OCI-LY1 (cell line): ENCODE data around the gene FNDC8.

Experiments
- H2AFZ ChIP-seq: fragments of 200-600 bp; sonication (generic), shearing (Covaris generic); 2 replicates; pipeline ENCODE4 v1.6.0; 2014; ENCODE audit warnings: antibody characterized with exemption, mild to moderate bottlenecking, low read length
- H3F3A ChIP-seq: fragments of 200-600 bp; sonication (generic), shearing (Covaris generic); 2 replicates; pipeline ENCODE4 v1.6.0; 2014; ENCODE audit warnings: mild to moderate bottlenecking, antibody characterized with exemption, low read length, moderate library complexity; ENCODE audit not compliant: insufficient read depth
- H3K27ac ChIP-seq: fragments of 200-600 bp; sonication (generic); 2 replicates; pipeline ENCODE4 v1.5.1; 2014; ENCODE audit warnings: low read length, mixed run types, mild to moderate bottlenecking, low read depth; ENCODE audit not compliant: poor library complexity, severe bottlenecking
- H3K27me3 ChIP-seq: fragments of 200-600 bp; sonication (generic); 2 replicates; pipeline ENCODE4 v1.6.0; 2014; ENCODE audit warnings: antibody characterized with exemption, mild to moderate bottlenecking, low read length, moderate library complexity; ENCODE audit not compliant: insufficient read depth
- H3K36me3 ChIP-seq: fragments of 200-600 bp; sonication (generic); 2 replicates; pipeline ENCODE4 v1.6.1; 2014; ENCODE audit warnings: mild to moderate bottlenecking, antibody characterized with exemption, low read length, moderate library complexity, mixed read lengths; ENCODE audit not compliant: insufficient read depth
- H3K4me1 ChIP-seq: fragments of 200-600 bp; sonication (generic); 2 replicates; pipeline ENCODE4 v1.5.1; 2014; ENCODE audit warnings: mild to moderate bottlenecking, low read length, moderate library complexity; ENCODE audit not compliant: insufficient read depth, severe bottlenecking
- H3K4me2 ChIP-seq: fragments of 200-600 bp; sonication (generic), shearing (Covaris generic); 2 replicates; pipeline ENCODE4 v1.6.1; 2014; ENCODE audit warnings: low read length
- H3K4me3 ChIP-seq: fragments of 200-600 bp; sonication (generic); 2 replicates; pipeline ENCODE4 v1.5.1; 2014; ENCODE audit warnings: low read length, low read depth, mild to moderate bottlenecking, mixed read lengths; ENCODE audit not compliant: poor library complexity, severe bottlenecking
- H3K79me2 ChIP-seq: fragments of 200-600 bp; shearing (Covaris generic); 2 replicates; pipeline ENCODE4 v1.6.1; 2016; ENCODE audit warnings: mixed run types, low read length, mixed read lengths; ENCODE audit not compliant: insufficient read depth
- H3K9ac ChIP-seq: fragments of 200-600 bp; sonication (generic), shearing (Covaris generic); 2 replicates; pipeline ENCODE4 v1.6.1; 2014; ENCODE audit warnings: mild to moderate bottlenecking, low read length, mixed read lengths
- H3K9me2 ChIP-seq: fragments of 200-600 bp; sonication (generic), shearing (Covaris generic); 2 replicates; pipeline ENCODE4 v1.6.1; 2014; ENCODE audit warnings: low read depth, mild to moderate bottlenecking, low read length, mixed read lengths
- H3K9me3 ChIP-seq: fragments of 200-600 bp; shearing (Covaris generic); 2 replicates; pipeline ENCODE4 v1.6.1; 2014; ENCODE audit warnings: low read length, mixed read lengths
- H4K20me1 ChIP-seq: fragments of 200-600 bp; sonication (generic), shearing (Covaris generic); 2 replicates; pipeline ENCODE4 v1.6.0; 2016; ENCODE audit warnings: mild to moderate bottlenecking, low read length; ENCODE audit not compliant: insufficient read depth
- CTCF ChIP-seq: fragments of 200-600 bp; sonication (generic), shearing (Covaris generic); IDR thresholded peaks from 2 replicates; pipeline ENCODE4 v1.5.1; 2017; ENCODE audit warnings: mild to moderate bottlenecking, antibody characterized with exemption, low read length, moderate library complexity, mixed read lengths
- EZH2 ChIP-seq: fragments of 200-600 bp; sonication (generic), shearing (Covaris generic); IDR thresholded peaks from 2 replicates; pipeline ENCODE4 v1.8.0; 2017; ENCODE audit warnings: borderline replicate concordance, mixed run types, mild to moderate bottlenecking, antibody characterized with exemption, low read length, moderate library complexity, mixed read lengths

FNDC8 gene

DNA sequence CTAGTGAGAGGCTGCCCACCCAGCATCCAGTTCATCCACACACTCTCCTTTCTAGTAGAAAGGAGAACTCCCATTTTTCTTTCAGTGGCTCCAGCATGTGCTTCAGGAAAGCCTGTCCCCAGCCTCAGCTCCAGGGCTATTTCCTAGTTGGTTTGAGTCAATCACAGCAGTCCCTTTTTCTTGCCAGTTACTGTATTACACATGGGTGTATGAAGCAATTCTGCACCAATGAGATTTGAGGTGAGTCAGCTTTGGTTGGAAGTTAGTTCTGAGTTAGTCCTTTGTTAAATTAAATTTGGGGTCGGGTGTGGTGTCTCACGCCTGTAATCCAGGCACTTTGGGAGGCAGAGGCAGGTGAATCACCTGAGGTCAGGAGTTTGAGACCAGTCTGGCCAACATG is 26.5 kb upstream of the FNDC8 start:
- Histone ChIP-seq H3K4me3 (no peak overlapping the region), H3K36me3 (peaks cover 14% of the 10 kb centered on the region), H2AFZ (no peak overlapping the region), H3K9me3 (no peaks in the 10 kb centered on the region), H3F3A (no peaks in the 10 kb centered on the region), H3K27me3 (no peaks in the 10 kb centered on the region), H3K9ac (no peak overlapping the region), H3K9me2 (no peaks in the 10 kb centered on the region), H3K79me2 (no peaks in the 10 kb centered on the region), H3K27ac (no peak overlapping the region), H3K4me2 (no peak overlapping the region), H4K20me1 (no peaks in the 10 kb centered on the region), H3K4me1 (peaks cover 2% of the 10 kb centered on the region)
- TF ChIP-seq CTCF (no peak), EZH2 (no peak)

DNA sequence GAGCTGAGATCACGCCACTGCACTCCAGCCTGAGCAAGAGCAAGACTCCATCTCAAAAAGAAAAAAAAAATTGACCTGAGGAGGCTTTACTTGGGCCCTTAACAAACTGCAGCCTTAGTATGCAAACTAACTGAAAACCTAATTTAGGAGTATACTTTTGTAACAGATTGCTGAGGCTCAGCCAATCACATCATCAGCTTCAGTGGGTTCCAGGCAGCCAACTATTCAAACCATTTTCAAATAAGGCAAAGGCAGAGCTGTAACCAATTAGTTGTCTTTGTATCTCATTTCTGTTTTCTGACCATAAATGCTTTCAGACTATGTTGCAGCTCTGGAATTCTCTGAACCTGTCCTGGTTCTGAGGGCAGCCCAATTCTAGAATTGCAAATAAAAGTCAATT is 25.7 kb upstream of the FNDC8 start:
- H3K9me3 ChIP-seq, result no peaks in the 10 kb centered on the region
- H3K27me3 ChIP-seq, result no peaks in the 10 kb centered on the region
- H3K4me1 ChIP-seq, result no peaks in the 10 kb centered on the region
- no peak overlapping the region for H3K27ac ChIP-seq
- no peaks in the 10 kb centered on the region for H3K79me2 ChIP-seq
- no peaks in the 10 kb centered on the region for H4K20me1 ChIP-seq
- TF ChIP-seq EZH2 (no peak), CTCF (no peak)
- no peak overlapping the region for H2AFZ ChIP-seq
- peaks cover 22% of the 10 kb centered on the region for H3K36me3 ChIP-seq
- no peak overlapping the region for H3K4me3 ChIP-seq
- no peak overlapping the region for H3K4me2 ChIP-seq
- no peak overlapping the region for H3K9ac ChIP-seq
- no peaks in the 10 kb centered on the region for H3F3A ChIP-seq
- no peaks in the 10 kb centered on the region for H3K9me2 ChIP-seq

GRCh38 chr17:35097776-35098175 is 23.6 kb upstream of the FNDC8 start:
- Histone ChIP-seq H3K4me3 (no peak overlapping the region), H3K4me1 (no peaks in the 10 kb centered on the region), H3F3A (no peaks in the 10 kb centered on the region), H3K79me2 (no peaks in the 10 kb centered on the region), H3K4me2 (no peak overlapping the region), H3K9me3 (no peaks in the 10 kb centered on the region), H3K9me2 (no peaks in the 10 kb centered on the region), H3K27ac (no peak overlapping the region), H3K27me3 (no peaks in the 10 kb centered on the region), H3K9ac (no peak overlapping the region), H2AFZ (no peak overlapping the region), H4K20me1 (no peaks in the 10 kb centered on the region), H3K36me3 (peaks cover 39% of the 10 kb centered on the region)
- TF ChIP-seq EZH2 (no peak), CTCF (no peak)
